ENCODE measurements around the gene FBXL16. TPM values are rescaled to one million over a fixed set of nuclear protein-coding genes. Genes with fewer than 3 reads are reported as not detected.
A peak's percentile ranks its signal among the peaks of the same experiment; 100 is the strongest.

Gene FBXL16
- total RNA-seq, 6 experiments from 2014 or later: 0.05 to 2.3 (median 1.7) TPM; not detected in 3

- WGBS (ENCODE audit: insufficient coverage, low coverage, low lambda C conversion rate, missing lambda C conversion rate): 80% methylated on average over 2 of the region's 51 CpGs
- no peak for ATAC-seq
- DNase-seq: no peak
- Histone ChIP-seq H3K27ac (no peak overlapping the region), H3K9me3 (no peaks in the 10 kb centered on the region), H3K27me3 (no peaks in the 10 kb centered on the region), H3K4me1 (peaks cover 0 to 38% (median 16%) of the 10 kb centered on the region in 4 donors), H3K4me3 (no peak overlapping the region), H3K36me3 (peaks cover 0 to 20% (median 6%) of the 10 kb centered on the region in 4 donors)
- intact Hi-C loops (cut with DNase I): no loop called here
- TF ChIP-seq POLR2A (IDR thresholded peaks at IDR 0.05) (no peak), CTCF (IDR thresholded peaks at IDR 0.05) (no peak)
These were observed 18.9 kb downstream of the FBXL16 start for GRCh38 chr16:686459-687260.

- no CpG with 5 or more reads among the region's 10 CpGs for WGBS (ENCODE audit: insufficient coverage, low coverage, low lambda C conversion rate, missing lambda C conversion rate)
- no peaks in the 10 kb centered on the region for H3K9me3 ChIP-seq
- H3K4me1 ChIP-seq: peaks cover 0 to 45% (median 22%) of the 10 kb centered on the region in 4 donors
- peaks cover 0 to 21% (median 7%) of the 10 kb centered on the region in 4 donors for H3K36me3 ChIP-seq
- no peak overlapping the region for H3K27ac ChIP-seq
- TF ChIP-seq POLR2A (IDR thresholded peaks at IDR 0.05) (no peak), CTCF (IDR thresholded peaks at IDR 0.05) (peak; percentile 35 to 42 (median 36))
- H3K4me3 ChIP-seq: no peak overlapping the region
- no peaks in the 10 kb centered on the region for H3K27me3 ChIP-seq
- ATAC-seq (peak in 2 of 4 donors; percentile 5 to 17), DNase-seq (peak; percentile 65 to 71 (median 66))
- intact Hi-C loops (cut with DNase I): no loop called here
These were observed 19.6 kb downstream of the FBXL16 start for GRCh38 chr16:685967-686366.

GRCh38 chr16:684961-685696 is 20.5 kb downstream of the FBXL16 start:
- Histone ChIP-seq H3K36me3 (peaks cover 0 to 21% (median 7%) of the 10 kb centered on the region in 4 donors), H3K4me3 (peak overlapping the region in 2 of 3 donors; percentile 68 to 84), H3K27ac (no peak overlapping the region), H3K9me3 (no peaks in the 10 kb centered on the region), H3K27me3 (no peaks in the 10 kb centered on the region), H3K4me1 (peaks cover 0 to 47% (median 20%) of the 10 kb centered on the region in 4 donors)
- ATAC-seq: no peak
- 96% methylated on average over 4 of the region's 61 CpGs for WGBS (ENCODE audit: insufficient coverage, low coverage, low lambda C conversion rate, missing lambda C conversion rate)
- DNase-seq: peak in 2 of 3 donors; percentile 67 to 69
- TF ChIP-seq POLR2A (IDR thresholded peaks at IDR 0.05) (no peak), CTCF (IDR thresholded peaks at IDR 0.05) (no peak)
- intact Hi-C loops (cut with DNase I): no loop called here

- Histone ChIP-seq H3K36me3 (peaks cover 0 to 21% (median 7%) of the 10 kb centered on the region in 4 donors), H3K4me1 (peaks cover 0 to 41% (median 17%) of the 10 kb centered on the region in 4 donors), H3K27ac (peak within 1 kb of the TSS; percentile 32 to 40 (median 36)), H3K27me3 (no peaks in the 10 kb centered on the region), H3K4me3 (peak within 1 kb of the TSS; percentile 47 to 84 (median 68)), H3K9me3 (no peaks in the 10 kb centered on the region)
- ATAC-seq (peak; percentile 60 to 71 (median 66)), DNase-seq (peak; percentile 98)
- TF ChIP-seq POLR2A (IDR thresholded peaks at IDR 0.05) (peak; percentile 63), CTCF (IDR thresholded peaks at IDR 0.05) (no peak)
- intact Hi-C loops (cut with DNase I): no loop called here
- WGBS (ENCODE audit: insufficient coverage, low coverage, low lambda C conversion rate, missing lambda C conversion rate): 0% methylated on average over 3 of the region's 91 CpGs
These were observed 21.4 kb downstream of the FBXL16 start, which contains the start of gene JMJD8 for GRCh38 chr16:684071-684794. JMJD8 (minus strand) TSS chr16:684334; CDS start chr16:684319, 15 bp downstream.

Measured in right lobe of liver (tissue), 6 donors.